ENCODE data around the gene DUSP1. TPM values are rescaled to one million over a fixed set of nuclear protein-coding genes. Genes with fewer than 3 reads are reported as not detected.

The DUSP1 gene
- total RNA-seq, 4 donors from 2014 or later = 488 to 965 (median 649) TPM

GRCh38 chr5:172757394-172758010, 13.5 kb downstream of the DUSP1 start:
- no peak overlapping the region for H3K4me3 ChIP-seq
- no peaks in the 10 kb centered on the region for H3K36me3 ChIP-seq
- H3K27me3 ChIP-seq = no peaks in the 10 kb centered on the region
- peaks cover 0 to 5% (median 0%) of the 10 kb centered on the region in 3 donors for H3K9me3 ChIP-seq
- 84% methylated on average over 6 of the region's 9 CpGs; no CpG with 5 or more reads in 1 of the 2 donors for WGBS, 2 donors (ENCODE audit: low coverage in 1 of 2)
- no peak for TF ChIP-seq POLR2A (IDR thresholded peaks at IDR 0.05)
- TF ChIP-seq CTCF (IDR thresholded peaks at IDR 0.05) = no peak
- TF ChIP-seq POLR2AphosphoS5 (IDR thresholded peaks at IDR 0.05) = no peak
- TF ChIP-seq EP300 (IDR thresholded peaks at IDR 0.05) = no peak
- no peak for ATAC-seq
- H3K27ac ChIP-seq = peak overlapping the region in 3 of 4 donors; percentile 55 to 62 (median 58)
- no peaks in the 10 kb centered on the region for H3K4me1 ChIP-seq

DNA sequence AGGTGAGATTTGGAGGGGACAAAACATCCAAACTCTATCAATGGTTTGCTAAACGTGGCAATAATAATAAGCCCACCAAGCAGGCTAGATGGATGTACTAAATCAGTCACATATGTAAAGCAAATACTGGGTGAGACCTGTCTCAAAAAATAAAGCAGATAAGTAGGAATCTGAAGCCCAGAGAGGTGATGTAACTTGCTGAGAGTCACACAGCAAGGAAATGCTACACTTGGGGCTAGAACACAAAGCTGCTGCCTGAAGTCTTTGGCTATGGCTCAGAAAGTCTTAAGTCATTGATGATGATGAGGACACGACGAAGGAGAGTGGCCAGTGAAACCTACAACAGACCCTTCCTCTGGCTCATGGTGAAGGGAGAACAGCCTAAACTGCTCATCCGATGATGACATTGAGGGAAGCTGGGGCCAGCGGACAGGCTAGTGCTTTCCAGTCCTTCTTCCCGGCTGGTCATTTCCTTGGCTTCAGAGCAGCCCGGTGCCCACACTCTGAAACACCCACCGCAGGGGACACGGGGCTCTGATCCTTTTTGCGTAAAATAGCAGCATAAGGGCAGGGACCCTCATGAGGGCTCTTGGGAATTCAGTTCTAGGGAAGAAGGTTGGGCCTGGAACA, 14.1 kb downstream of the DUSP1 start:
- ATAC-seq = no peak
- no peak for TF ChIP-seq EP300 (IDR thresholded peaks at IDR 0.05)
- TF ChIP-seq POLR2AphosphoS5 (IDR thresholded peaks at IDR 0.05) = no peak
- no peak for TF ChIP-seq CTCF (IDR thresholded peaks at IDR 0.05)
- TF ChIP-seq POLR2A (IDR thresholded peaks at IDR 0.05) = no peak

DNA sequence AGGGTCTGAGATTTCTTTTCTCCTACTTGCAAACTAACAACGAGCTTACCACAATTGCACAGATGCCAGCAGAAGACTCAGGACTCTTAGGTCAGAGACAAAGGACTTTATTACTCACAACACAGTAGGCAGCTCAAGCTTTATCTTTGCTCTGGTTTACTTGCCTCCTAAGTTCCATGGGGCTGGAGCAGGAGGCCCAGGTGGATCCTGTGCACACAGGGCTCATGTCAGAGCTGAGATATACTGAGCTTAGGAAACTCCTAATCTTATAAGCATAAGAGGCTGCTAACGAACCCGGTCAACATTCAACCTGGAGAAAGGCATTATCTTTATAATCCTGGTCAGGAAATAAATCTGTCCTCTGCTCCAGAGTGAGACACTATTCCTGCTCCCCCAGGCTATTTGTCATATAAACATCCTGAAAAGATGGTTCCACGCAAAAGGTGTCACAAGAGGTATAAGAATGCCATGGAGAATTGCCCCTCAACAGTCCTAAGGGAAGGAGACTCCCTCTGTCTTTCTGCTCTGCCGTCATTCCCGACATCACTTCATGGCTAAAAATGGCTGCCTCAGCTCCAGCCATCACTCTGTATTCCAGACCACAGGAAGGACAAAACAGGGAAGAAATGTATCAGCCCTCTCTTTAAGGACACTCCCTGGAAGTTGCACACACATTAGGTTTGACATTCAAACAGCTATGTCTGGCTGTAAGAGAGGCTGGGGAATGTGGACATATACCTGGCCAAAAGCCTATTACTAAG, 16.2 kb downstream of the DUSP1 start:
- Histone ChIP-seq H3K4me3 (no peak overlapping the region), H3K9me3 (no peaks in the 10 kb centered on the region), H3K36me3 (no peaks in the 10 kb centered on the region), H3K27ac (no peak overlapping the region), H3K4me1 (peaks cover 0 to 11% (median 7%) of the 10 kb centered on the region in 3 donors), H3K27me3 (no peaks in the 10 kb centered on the region)
- no peak for TF ChIP-seq EP300 (IDR thresholded peaks at IDR 0.05)
- no peak for ATAC-seq
- 75 to 97% methylated on average over 1 to 6 of the region's 6 CpGs for WGBS, 2 donors (ENCODE audit: low coverage in 1 of 2)

More for the DNA sequence above, 14.1 kb downstream of the DUSP1 start:
- Histone ChIP-seq H3K9me3 (peaks cover 0 to 5% (median 0%) of the 10 kb centered on the region in 3 donors), H3K4me1 (no peaks in the 10 kb centered on the region), H3K4me3 (no peak overlapping the region), H3K27ac (no peak overlapping the region), H3K36me3 (no peaks in the 10 kb centered on the region), H3K27me3 (no peaks in the 10 kb centered on the region)
- WGBS, 2 donors (ENCODE audit: low coverage in 1 of 2) = 67% methylated on average over 5 of the region's 10 CpGs; no CpG with 5 or more reads in 1 of the 2 donors

DNA sequence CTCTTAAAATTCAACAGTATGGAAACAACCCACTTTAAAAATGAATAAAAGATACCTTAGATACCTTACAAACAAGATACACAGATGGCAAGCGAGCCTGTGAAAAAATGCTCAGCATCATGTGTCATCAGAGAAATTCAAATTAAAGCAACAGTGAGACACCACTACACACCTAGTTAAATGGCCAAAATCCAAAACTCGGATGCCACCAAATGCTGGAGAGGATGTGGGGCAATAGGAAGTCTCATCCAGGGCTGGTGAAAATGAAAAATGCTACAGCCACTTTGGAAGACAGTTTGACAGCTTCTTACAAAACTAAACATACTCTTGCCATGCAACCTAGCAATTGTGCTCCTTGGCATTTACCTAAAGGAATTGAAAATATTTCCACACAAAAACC, 17.9 kb downstream of the DUSP1 start:
- ATAC-seq = no peak
- H3K9me3 ChIP-seq = no peaks in the 10 kb centered on the region
- no peaks in the 10 kb centered on the region for H3K36me3 ChIP-seq
- peak overlapping the region in 3 of 4 donors; percentile 69 to 93 (median 87) for H3K27ac ChIP-seq
- H3K4me1 ChIP-seq = peaks cover 7 to 28% (median 7%) of the 10 kb centered on the region in 3 donors
- 22 to 47% methylated on average over 2 of the region's 2 CpGs for WGBS, 2 donors (ENCODE audit: low coverage in 1 of 2)
- H3K27me3 ChIP-seq = no peaks in the 10 kb centered on the region
- TF ChIP-seq POLR2A (IDR thresholded peaks at IDR 0.05) (no peak), EP300 (IDR thresholded peaks at IDR 0.05) (no peak), CTCF (IDR thresholded peaks at IDR 0.05) (no peak), POLR2AphosphoS5 (IDR thresholded peaks at IDR 0.05) (no peak)
- no peak overlapping the region for H3K4me3 ChIP-seq

- Histone ChIP-seq H3K4me3 (no peak overlapping the region), H3K27me3 (no peaks in the 10 kb centered on the region), H3K36me3 (no peaks in the 10 kb centered on the region), H3K9me3 (no peaks in the 10 kb centered on the region), H3K4me1 (peaks cover 7 to 35% (median 7%) of the 10 kb centered on the region in 3 donors), H3K27ac (peak overlapping the region in 3 of 4 donors; percentile 69 to 93 (median 87))
- ATAC-seq = no peak
- TF ChIP-seq POLR2A (IDR thresholded peaks at IDR 0.05) = no peak
- TF ChIP-seq CTCF (IDR thresholded peaks at IDR 0.05) = no peak
- TF ChIP-seq EP300 (IDR thresholded peaks at IDR 0.05) = no peak
- TF ChIP-seq POLR2AphosphoS5 (IDR thresholded peaks at IDR 0.05) = no peak
- 85 to 89% methylated on average over 10 to 14 of the region's 14 CpGs for WGBS, 2 donors (ENCODE audit: low coverage in 1 of 2)
These were observed 19.1 kb downstream of the DUSP1 start for GRCh38 chr5:172751761-172752510.

Measured in gastroesophageal sphincter (tissue), 4 donors.